ENCODE data around the gene CDK10. TPM values are rescaled to one million over a fixed set of nuclear protein-coding genes. Genes with fewer than 3 reads are reported as not detected.

Gene CDK10
- total and polyA plus RNA-seq, 10 of the 15 experiments (the other 5 are each of a cell fraction or from before 2014, with no cell fraction given) = 1.5 to 58.7 (median 36.0) TPM

DNA sequence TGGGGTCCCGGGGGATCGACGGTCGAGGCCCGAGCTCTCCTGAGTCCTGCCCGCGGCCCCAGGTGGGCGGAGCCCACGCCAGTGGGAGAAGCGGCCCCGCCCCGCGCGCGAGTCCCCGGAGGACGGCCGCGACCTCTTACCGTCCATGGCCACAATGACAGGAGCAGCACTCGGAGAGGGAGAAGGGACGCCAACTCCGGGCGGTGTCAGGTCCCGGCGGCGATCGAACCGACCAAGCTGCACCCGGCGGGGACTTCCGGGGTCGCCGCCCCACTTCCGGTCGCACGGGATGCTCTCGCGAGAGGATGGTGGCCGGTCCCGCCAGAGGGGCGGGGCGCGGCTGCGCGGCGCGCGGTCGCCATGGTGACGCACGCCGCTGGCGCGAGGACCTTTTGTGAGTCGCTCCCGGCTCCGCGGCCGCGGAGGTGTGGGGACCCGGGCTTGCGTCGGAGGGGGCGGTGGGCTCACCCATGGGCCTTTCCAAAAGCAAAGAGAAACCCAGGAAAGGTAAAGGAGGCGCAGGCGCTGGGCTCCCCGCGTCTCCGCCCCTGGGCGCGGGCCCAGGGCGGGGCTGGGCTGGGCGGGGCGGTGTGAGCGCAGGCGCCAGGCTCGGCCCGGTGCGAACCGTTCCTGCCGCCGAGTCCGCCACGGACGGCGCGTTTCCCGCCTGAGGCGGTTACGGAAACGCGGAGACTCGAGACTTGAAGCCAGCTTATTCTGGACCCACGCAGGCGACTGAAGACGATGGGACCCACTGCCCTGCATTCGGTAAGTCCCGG, 28.9 kb upstream of the CDK10 start, which contains the start of the genes CHMP1A and SPATA33 (continued):
- TF ChIP-seq ZNF592 (IDR thresholded peaks at IDR 0.05) (no peak), EZH2 (IDR thresholded peaks at IDR 0.05; ENCODE audit: borderline replicate concordance, control insufficient read depth, low read depth, low read length) (no peak), CREM (IDR thresholded peaks at IDR 0.05; ENCODE audit: low read depth) (no peak), ESRRA (IDR thresholded peaks at IDR 0.05; ENCODE audit: low read length) (0 out of 2 replicates have a peak, but pooled peaks have one; percentile 9), DPF2 (IDR thresholded peaks at IDR 0.05) (peak; percentile 64; the same call in 1 of the 2 replicates), SMC3 (IDR thresholded peaks at IDR 0.05; ENCODE audit: borderline replicate concordance, low read length) (0 out of 2 replicates have a peak, but pooled peaks have one; percentile 7), REST (IDR thresholded peaks at IDR 0.05; ENCODE audit: low read depth, low read length) (no peak), HDAC2 (IDR thresholded peaks at IDR 0.05) (no peak), SMAD1 (IDR thresholded peaks at IDR 0.05; ENCODE audit: low read depth, partially characterized antibody) (no peak), NR2C2 (IDR thresholded peaks at IDR 0.05; ENCODE audit: borderline replicate concordance, control insufficient read depth, insufficient read length, low read depth) (no peak), HCFC1 (IDR thresholded peaks at IDR 0.05; ENCODE audit: low read length) (peak; percentile 50; the same call in 1 of the 2 replicates)
- TF ChIP-seq, protein P1, sequence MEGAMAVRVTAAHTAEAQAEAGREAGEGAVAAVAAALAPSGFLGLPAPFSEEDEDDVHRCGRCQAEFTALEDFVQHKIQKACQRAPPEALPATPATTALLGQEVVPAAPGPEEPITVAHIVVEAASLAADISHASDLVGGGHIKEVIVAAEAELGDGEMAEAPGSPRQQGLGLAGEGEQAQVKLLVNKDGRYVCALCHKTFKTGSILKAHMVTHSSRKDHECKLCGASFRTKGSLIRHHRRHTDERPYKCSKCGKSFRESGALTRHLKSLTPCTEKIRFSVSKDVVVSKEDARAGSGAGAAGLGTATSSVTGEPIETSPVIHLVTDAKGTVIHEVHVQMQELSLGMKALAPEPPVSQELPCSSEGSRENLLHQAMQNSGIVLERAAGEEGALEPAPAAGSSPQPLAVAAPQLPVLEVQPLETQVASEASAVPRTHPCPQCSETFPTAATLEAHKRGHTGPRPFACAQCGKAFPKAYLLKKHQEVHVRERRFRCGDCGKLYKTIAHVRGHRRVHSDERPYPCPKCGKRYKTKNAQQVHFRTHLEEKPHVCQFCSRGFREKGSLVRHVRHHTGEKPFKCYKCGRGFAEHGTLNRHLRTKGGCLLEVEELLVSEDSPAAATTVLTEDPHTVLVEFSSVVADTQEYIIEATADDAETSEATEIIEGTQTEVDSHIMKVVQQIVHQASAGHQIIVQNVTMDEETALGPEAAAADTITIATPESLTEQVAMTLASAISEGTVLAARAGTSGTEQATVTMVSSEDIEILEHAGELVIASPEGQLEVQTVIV (IDR thresholded peaks at IDR 0.05; ENCODE audit: borderline replicate concordance, partially characterized antibody) = peak; percentile 88
- TF ChIP-seq, protein P2, sequence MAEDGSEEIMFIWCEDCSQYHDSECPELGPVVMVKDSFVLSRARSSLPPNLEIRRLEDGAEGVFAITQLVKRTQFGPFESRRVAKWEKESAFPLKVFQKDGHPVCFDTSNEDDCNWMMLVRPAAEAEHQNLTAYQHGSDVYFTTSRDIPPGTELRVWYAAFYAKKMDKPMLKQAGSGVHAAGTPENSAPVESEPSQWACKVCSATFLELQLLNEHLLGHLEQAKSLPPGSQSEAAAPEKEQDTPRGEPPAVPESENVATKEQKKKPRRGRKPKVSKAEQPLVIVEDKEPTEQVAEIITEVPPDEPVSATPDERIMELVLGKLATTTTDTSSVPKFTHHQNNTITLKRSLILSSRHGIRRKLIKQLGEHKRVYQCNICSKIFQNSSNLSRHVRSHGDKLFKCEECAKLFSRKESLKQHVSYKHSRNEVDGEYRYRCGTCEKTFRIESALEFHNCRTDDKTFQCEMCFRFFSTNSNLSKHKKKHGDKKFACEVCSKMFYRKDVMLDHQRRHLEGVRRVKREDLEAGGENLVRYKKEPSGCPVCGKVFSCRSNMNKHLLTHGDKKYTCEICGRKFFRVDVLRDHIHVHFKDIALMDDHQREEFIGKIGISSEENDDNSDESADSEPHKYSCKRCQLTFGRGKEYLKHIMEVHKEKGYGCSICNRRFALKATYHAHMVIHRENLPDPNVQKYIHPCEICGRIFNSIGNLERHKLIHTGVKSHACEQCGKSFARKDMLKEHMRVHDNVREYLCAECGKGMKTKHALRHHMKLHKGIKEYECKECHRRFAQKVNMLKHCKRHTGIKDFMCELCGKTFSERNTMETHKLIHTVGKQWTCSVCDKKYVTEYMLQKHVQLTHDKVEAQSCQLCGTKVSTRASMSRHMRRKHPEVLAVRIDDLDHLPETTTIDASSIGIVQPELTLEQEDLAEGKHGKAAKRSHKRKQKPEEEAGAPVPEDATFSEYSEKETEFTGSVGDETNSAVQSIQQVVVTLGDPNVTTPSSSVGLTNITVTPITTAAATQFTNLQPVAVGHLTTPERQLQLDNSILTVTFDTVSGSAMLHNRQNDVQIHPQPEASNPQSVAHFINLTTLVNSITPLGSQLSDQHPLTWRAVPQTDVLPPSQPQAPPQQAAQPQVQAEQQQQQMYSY (CRISPR knock-in tag; IDR thresholded peaks at IDR 0.05) = no peak
